SJSA1 (cell line): ENCODE measurements around the gene SMIM22. TPM values are rescaled to one million over a fixed set of nuclear protein-coding genes. Genes with fewer than 3 reads are reported as not detected.
"Not testable (repeated sequence)": the region's sequence is repeated elsewhere in the genome, so short reads cannot be mapped to it uniquely, and the experiment has no call there.

Source experiments
- DNase-seq, 2 experiments: peaks; one replicate each; pipeline ENCODE4 v3.0.0-alpha.2; 2015 to 2020; ENCODE audit warnings: low spot score in 2 of 2, low read depth in 1 of 2
- H3K27ac ChIP-seq: fragments of 250-450 bp; sonication (Bioruptor Pico); 2 replicates; pipeline ENCODE4 v1.5.1; 2020; ENCODE audit warnings: mild to moderate bottlenecking, moderate library complexity
- H3K27me3 ChIP-seq: fragments of 250-450 bp; sonication (Bioruptor Pico); replicated peaks from 2 replicates; pipeline ENCODE4 v1.5.1; 2020; ENCODE audit warnings: mild to moderate bottlenecking, moderate library complexity
- H3K36me3 ChIP-seq: fragments of 250-450 bp; sonication (Bioruptor Pico); 2 replicates; pipeline ENCODE4 v1.5.1; 2020; ENCODE audit warnings: mild to moderate bottlenecking
- H3K4me1 ChIP-seq: fragments of 250-450 bp; sonication (Bioruptor Pico); replicated peaks from 2 replicates; pipeline ENCODE4 v1.6.1; 2021; ENCODE audit warnings: mild to moderate bottlenecking
- H3K4me3 ChIP-seq: fragments of 250-450 bp; sonication (Bioruptor Pico); 2 replicates; pipeline ENCODE4 v1.5.1; 2020; ENCODE audit warnings: mild to moderate bottlenecking
- H3K9me3 ChIP-seq: fragments of 250-450 bp; sonication (Bioruptor Pico); replicated peaks from 2 replicates; pipeline ENCODE4 v1.5.1; 2020; ENCODE audit warnings: mild to moderate bottlenecking
- total RNA-seq: library from RNA; depleted of rRNA; stranded (reverse); fragments of >200 nt; shearing (Covaris generic); gene quantifications from 2 replicates; pipeline ENCODE4 v1.2.3, GENCODE V29; 2014

SMIM22 gene
- total RNA-seq, 1 experiment from 2014 or later = not detected

DNA sequence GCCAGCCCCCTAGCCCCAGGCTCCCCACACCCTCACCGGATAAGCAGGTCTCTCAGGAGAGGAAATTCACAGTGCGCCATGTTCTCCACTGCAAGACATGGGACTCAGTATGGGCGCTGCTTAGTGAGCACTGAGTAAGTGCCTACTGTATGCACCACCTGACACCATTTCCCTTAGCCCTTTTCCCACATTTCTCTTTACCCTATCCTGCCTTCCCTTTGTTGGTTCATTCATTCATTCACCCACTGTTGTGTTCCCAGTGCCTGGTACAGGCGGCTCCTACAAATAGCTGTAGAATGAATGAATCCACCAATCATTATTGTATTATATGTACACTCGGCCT, 17.1 kb upstream of the SMIM22 start:
- DNase-seq = no peak
- Histone ChIP-seq H3K36me3 (no peaks in the 10 kb centered on the region), H3K4me3 (no peak overlapping the region), H3K9me3 (no peaks in the 10 kb centered on the region), H3K4me1 (no peaks in the 10 kb centered on the region), H3K27me3 (no peaks in the 10 kb centered on the region; the same call in 1 of the 2 replicates), H3K27ac (no peak overlapping the region)

DNA sequence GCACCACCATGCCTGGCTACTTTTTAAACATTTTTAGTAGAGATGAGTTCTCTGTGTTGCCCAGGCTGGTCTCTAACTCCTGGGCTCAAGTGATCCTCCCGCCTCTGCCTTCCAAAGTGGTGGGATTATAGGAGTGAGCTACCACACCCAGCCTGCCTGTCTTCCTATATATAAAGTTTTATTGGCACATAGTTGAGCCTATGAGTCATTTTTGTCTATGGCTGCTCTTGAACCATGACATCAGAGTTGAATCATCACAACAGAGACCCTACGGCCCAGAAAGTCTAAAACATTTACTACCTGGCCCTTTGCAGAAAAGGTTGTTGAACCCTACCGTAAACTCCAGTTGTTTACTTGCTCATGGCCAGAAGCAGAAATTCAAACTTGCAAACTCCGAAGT, 14.9 kb upstream of the SMIM22 start:
- Histone ChIP-seq H3K4me1 (no peaks in the 10 kb centered on the region), H3K27ac (no peak overlapping the region), H3K9me3 (no peaks in the 10 kb centered on the region), H3K4me3 (no peak overlapping the region), H3K36me3 (no peaks in the 10 kb centered on the region), H3K27me3 (no peaks in the 10 kb centered on the region; the same call in 1 of the 2 replicates)
- no peak for DNase-seq

DNA sequence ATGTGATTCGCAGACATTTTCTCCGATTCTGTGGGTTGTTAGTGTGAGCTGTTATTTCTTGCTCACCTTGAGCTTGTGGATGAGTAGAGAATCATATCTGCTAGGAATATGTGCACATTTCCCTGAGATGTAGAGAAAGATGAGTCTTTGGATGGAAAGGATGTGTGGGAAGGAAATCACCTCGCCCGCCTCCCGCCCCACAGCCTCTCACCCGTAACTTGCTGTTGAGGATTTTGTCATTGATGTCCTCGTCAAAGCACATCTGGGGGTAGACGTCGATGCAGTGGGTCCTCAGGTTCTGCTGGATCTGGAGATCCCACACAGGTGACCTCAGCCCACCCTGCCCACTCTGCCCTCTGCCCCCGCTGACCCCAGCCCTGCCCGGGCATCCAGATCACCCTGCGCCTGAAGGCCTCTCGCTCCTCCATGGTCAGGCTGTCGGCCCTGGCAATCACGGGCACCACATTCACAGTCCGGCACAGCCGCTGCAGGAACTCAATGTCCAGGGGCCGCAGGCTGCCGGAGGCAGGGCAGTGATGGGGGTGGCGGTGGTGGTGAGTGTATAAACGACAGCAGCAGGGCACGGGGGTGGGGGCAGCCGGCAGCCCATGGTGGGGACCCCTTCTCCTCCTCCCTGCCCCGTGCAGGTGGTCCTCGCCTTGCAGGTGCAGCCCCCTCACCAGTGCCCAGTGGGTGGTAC, 11.8 kb upstream of the SMIM22 start:
- Histone ChIP-seq H3K4me3 (no peak overlapping the region), H3K36me3 (no peaks in the 10 kb centered on the region), H3K4me1 (no peaks in the 10 kb centered on the region), H3K9me3 (no peaks in the 10 kb centered on the region), H3K27ac (no peak overlapping the region), H3K27me3 (no peaks in the 10 kb centered on the region; the same call in 1 of the 2 replicates)
- DNase-seq = no peak

DNA sequence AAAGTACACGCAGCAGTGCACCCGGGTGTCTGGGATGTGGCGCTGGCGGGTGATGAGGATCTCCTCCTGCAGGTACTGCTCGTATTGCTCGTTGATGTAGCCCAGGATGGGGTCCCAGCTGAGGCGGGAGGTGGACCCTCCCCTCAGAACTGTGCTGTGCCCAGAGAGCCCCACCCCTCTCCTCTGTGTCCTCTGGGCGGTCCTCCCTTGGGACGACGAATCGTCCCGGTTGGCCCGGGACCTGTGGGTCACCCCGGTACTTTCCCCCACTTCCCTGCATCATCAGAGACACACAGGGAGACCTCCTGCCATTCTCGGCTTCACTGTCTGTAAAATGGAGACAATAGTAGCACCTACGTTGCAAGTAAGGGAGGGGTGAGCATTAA, 11.2 kb upstream of the SMIM22 start:
- DNase-seq = no peak
- H3K4me3 ChIP-seq = no peak overlapping the region
- no peaks in the 10 kb centered on the region for H3K4me1 ChIP-seq
- no peak overlapping the region for H3K27ac ChIP-seq
- H3K36me3 ChIP-seq = no peaks in the 10 kb centered on the region
- H3K9me3 ChIP-seq = no peaks in the 10 kb centered on the region
- H3K27me3 ChIP-seq = no peaks in the 10 kb centered on the region; the same call in 1 of the 2 replicates

DNA sequence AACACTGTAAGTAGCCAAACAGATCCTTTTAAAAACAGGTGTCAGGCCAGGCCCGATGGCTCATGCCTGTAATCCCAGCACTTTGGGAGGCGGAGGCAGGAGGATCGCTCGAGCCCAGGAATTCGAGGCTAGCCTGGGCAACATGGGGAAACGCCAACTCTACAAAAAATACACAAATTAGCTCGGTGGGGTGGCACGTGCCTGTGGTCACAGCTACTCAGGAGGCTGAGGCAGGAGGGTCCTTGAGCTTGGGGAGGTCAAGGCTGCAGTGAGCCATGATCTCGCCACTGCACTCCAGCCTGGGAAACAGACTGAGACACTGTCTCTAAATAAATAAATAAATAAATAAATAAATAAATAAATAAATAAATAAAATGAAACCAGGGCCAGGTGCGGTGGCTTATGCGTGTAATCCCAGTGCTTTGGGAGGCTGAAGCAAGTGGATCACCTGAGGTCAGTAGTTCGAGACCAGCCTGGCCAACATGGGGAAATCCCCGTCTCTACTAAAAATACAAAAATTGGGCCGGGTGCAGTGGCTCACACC, 10.7 kb upstream of the SMIM22 start:
- not testable (repeated sequence) for DNase-seq

DNA sequence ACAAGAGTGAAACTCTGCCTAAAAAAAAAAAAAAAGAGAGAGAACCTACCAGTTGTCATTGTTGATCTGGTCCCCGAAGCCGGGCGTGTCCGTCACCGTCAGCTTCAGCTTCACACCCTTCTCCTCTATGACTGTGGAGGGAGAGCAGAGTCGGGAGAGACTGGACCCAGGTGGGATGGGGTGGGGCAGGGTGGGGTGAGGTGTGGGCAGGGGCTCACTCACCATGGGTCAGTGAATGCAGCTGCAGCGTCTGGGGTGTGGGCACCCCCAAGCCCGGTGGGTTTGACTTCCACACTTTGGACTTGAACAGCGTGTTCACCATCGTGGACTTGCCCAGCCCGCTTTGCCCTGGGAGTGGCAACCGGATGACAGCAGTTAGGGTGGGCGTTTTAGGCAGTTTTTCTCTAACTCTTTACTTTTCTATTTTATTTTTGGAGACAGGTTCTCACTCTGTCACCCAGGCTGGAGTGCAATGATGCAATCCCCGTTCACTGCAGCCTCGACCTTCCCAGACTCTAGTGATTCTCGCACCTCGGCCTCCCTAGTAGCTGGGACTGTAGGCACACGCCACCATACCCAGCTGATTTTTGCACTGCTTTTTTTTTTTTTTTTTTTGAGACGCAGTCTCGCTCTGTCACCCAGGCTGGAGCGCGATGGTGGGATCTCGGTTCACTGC, 9.3 kb upstream of the SMIM22 start:
- no peak for DNase-seq
- no peak overlapping the region for H3K27ac ChIP-seq
- H3K4me3 ChIP-seq = no peak overlapping the region
- no peaks in the 10 kb centered on the region for H3K4me1 ChIP-seq
- H3K9me3 ChIP-seq = no peaks in the 10 kb centered on the region
- H3K36me3 ChIP-seq = no peaks in the 10 kb centered on the region
- no peaks in the 10 kb centered on the region; the same call in 1 of the 2 replicates for H3K27me3 ChIP-seq

More for the DNA sequence above, 10.7 kb upstream of the SMIM22 start:
- H3K4me3 ChIP-seq, H3K36me3 ChIP-seq, H3K27ac ChIP-seq, H3K27me3 ChIP-seq, H3K9me3 ChIP-seq, H3K4me1 ChIP-seq: not testable (repeated sequence)

DNA sequence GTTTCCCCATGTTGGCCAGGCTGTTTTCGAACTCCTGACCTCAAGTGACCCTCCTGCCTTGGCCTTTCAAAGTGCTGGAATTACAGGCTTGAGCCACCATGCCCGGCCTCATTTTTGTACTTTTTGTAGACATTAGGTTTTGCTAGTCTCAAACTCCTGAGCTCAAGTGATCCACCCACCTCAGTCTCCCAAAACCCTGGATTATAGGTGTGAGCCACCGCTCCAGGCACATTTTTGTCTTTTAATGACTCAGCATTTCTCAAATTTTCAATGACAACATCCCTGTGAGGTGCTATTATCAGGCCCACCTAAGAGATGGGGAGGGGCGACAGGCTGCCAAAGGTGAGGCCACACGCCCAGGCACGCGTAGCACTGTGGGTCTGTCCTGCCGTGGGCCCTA, 8.1 kb upstream of the SMIM22 start:
- Histone ChIP-seq H3K27ac (no peak overlapping the region), H3K36me3 (no peaks in the 10 kb centered on the region), H3K4me3 (no peak overlapping the region), H3K9me3 (no peaks in the 10 kb centered on the region), H3K4me1 (no peaks in the 10 kb centered on the region), H3K27me3 (no peaks in the 10 kb centered on the region)
- DNase-seq = no peak

DNA sequence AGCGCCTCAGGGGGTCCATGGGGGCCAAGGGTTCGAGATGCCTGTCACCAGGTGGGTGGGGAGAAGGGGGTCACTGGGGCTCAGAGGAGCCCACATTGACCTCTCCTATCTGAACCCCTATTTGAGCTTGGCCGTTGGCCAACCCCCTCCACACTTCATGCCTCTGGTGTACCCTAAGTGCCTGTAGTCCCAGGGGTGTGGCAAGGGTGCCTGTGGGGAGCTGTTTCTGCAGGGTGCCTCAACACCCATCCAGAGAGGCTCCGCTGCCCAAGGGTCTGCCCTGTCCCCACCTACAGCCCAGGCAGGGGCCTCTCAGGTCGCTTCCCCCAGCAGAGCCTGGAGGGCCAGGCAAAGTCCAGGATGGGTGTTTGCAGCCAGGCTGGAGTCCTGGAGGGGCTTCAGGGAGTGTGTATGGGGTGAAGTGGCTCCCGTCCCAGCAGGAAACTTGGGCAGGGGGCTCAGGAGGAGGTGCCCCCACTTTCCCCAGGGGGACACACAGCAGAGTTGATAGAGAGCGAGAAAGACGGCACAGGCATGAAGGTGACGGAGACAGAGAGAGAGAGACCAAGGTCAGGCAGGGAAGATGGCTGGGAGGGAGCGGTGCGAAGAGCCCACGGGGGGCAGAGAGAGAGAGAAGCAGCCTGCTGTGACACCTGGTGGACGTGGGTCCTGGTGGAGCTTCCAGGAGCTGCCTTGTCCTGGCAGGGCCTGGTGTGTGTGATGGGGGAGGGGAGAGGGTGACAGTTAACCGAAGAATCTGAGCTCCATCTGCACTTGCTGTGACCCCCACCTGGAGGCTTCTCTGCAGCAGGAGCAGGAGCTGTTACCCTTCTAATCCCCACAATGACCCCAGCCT, 7.3 kb upstream of the SMIM22 start, which contains the start of gene SEPTIN12:
Gene SEPTIN12 (minus strand): TSS at position 719 of the 856 bp plus-strand sequence. CDS start 700 bp downstream, at position 19.
- Histone ChIP-seq H3K4me1 (no peaks in the 10 kb centered on the region), H3K27ac (no peak within 1 kb of the TSS), H3K27me3 (no peaks in the 10 kb centered on the region), H3K9me3 (no peaks in the 10 kb centered on the region), H3K36me3 (no peaks in the 10 kb centered on the region), H3K4me3 (no peak within 1 kb of the TSS)
- DNase-seq = no peak

DNA sequence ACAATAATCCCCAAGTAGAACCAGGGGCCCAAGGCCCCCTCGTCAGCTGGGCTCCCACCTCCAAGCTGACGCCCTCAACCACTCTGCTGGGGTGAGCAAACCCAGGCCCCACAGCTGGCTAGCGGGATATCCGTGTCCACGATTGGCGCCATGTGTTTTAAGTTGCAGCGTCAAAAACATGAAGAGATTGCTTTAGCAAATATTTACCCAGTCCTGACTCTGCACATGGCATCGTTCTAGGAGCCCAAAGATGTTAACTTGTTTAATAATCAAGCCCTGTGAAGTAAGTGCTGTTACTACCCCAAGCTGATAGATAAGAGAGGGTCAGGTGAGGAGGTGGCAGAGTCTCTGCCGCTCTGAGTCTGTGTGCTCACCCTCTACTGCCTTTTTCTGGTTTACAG, 6.7 kb upstream of the SMIM22 start:
- no peaks in the 10 kb centered on the region for H3K36me3 ChIP-seq
- H3K27ac ChIP-seq = no peak overlapping the region
- no peaks in the 10 kb centered on the region for H3K27me3 ChIP-seq
- H3K9me3 ChIP-seq = no peaks in the 10 kb centered on the region
- DNase-seq = no peak
- no peak overlapping the region for H3K4me3 ChIP-seq
- no peaks in the 10 kb centered on the region for H3K4me1 ChIP-seq

DNA sequence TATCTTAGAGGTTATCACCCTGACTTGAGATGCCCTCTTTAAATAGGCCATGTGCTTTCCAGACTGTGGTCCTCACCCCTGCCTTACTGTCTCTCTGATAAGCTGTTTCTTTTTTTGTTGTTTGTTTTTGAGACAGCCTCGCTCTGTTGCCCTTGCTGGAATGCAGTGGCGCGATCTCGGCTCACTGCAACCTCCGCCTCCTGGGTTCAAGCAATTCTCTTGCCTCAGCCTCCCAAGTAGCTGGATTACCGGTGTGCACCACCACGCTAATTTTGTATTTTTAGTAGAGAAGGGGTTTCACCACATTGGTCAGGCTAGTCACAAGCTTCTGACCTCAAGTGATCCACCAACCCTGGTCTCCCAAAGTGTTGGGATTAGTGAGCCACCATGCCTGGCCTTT, 6.3 kb upstream of the SMIM22 start:
- DNase-seq = no peak
- Histone ChIP-seq H3K4me1 (no peaks in the 10 kb centered on the region), H3K27me3 (no peaks in the 10 kb centered on the region), H3K36me3 (no peaks in the 10 kb centered on the region), H3K9me3 (no peaks in the 10 kb centered on the region), H3K27ac (no peak overlapping the region), H3K4me3 (no peak overlapping the region)

DNA sequence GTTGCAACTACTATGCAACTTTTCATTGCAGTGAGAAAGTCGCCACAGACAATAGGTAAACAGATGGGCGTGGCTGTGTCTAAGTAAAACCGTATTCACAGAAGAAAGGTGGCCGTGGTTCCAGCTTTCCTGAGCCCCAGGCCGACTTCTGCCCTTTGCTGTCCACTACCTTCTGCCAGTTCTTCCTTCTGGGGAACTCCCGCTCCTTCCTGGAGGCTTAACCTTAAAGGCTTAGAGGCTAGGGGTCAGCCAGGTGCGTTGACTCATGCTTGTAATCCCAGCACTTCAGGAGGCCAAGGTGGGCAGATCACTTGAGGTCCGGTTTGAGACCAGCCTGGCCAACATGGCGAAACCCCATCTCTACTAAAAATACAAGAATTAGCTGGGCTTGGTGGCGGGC, 4.9 kb upstream of the SMIM22 start:
- Histone ChIP-seq H3K4me1 (no peaks in the 10 kb centered on the region), H3K9me3 (no peaks in the 10 kb centered on the region), H3K27ac (no peak overlapping the region), H3K36me3 (no peaks in the 10 kb centered on the region), H3K4me3 (no peak overlapping the region), H3K27me3 (no peaks in the 10 kb centered on the region)
- no peak for DNase-seq

DNA sequence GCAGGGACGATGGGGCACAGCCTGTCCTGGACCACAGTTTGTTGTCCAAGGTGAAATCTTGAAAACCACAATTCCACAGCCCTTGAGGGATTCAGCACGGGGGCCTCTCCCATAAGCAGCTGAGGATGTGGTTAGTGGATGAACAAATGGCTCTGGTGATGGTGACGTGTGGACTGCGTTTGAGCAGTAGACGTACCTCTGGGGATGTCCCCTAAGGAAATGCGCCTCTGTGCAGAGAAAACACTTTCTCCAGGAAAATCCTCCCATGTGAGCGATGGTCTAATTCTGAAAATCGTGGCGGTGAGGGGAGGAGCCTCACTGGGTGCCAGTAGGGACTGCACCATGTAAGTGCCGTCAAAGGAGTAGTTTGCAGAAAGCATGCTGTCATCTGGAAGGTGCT, 4.3 kb upstream of the SMIM22 start:
- no peak for DNase-seq
- Histone ChIP-seq H3K9me3 (no peaks in the 10 kb centered on the region), H3K4me1 (no peaks in the 10 kb centered on the region), H3K27ac (no peak overlapping the region), H3K4me3 (no peak overlapping the region), H3K27me3 (no peaks in the 10 kb centered on the region), H3K36me3 (no peaks in the 10 kb centered on the region)

DNA sequence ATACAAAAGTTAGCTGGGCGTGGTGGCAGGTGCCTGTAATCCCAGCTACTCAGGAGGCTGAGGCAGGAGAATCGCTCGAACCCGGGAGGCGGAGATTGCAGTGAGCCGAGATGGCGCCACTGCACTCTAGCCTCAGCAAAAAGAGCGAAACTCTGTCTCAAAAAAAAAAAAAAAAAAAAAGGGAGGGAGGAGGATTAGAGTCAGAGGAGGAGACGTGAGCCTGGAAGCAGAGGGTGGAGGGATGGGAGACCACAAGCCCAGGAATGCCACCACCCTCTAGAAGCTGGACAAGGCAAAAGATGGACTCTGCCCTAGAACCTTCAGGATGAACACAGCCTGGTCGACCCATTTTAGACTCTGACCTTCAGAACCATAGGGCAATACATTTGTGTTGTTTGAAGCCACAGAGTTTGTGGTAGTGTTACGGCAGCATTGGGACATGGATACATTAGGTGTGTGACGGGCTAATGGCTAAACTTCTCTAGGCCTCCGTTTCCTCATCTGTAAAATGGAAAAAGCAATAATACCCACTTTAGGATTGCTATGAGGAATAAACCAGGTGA, 2.1 kb upstream of the SMIM22 start:
- Histone ChIP-seq H3K4me3 (no peak overlapping the region), H3K4me1 (no peaks in the 10 kb centered on the region), H3K27ac (no peak overlapping the region), H3K27me3 (no peaks in the 10 kb centered on the region), H3K9me3 (no peaks in the 10 kb centered on the region), H3K36me3 (no peaks in the 10 kb centered on the region)
- DNase-seq = no peak
